SHP77 (cell line): ENCODE results near the gene AVP.
"Not testable (repeated sequence)": the region's sequence is repeated elsewhere in the genome, so short reads cannot be mapped to it uniquely, and the experiment has no call there.

Source experiments
- DNase-seq, 2 experiments: peaks; one replicate each; lab custom pipeline; 2025; lab: John Stamatoyannopoulos, UW

The AVP gene

GRCh38 chr20:3082955-3083952, 1.3 kb downstream of the AVP start:
- DNase-seq, result no peak

GRCh38 chr20:3082306-3082951, 2.1 kb downstream of the AVP start:
- no peak for DNase-seq

- DNase-seq, result no peak
Measured at GRCh38 chr20:3081641-3082040, 2.9 kb downstream of the AVP start.

- DNase-seq, result no peak
Measured at GRCh38 chr20:3080939-3081388, 3.6 kb downstream of the AVP start.

- DNase-seq, result no peak
Measured at GRCh38 chr20:3077618-3078134, 6.8 kb downstream of the AVP start.

GRCh38 chr20:3075315-3075714, 9.2 kb downstream of the AVP start:
- DNase-seq, result not testable (repeated sequence)

GRCh38 chr20:3074812-3075211, 9.7 kb downstream of the AVP start:
- DNase-seq, result no peak

- DNase-seq, result not testable (repeated sequence)
Measured at GRCh38 chr20:3073251-3073643, 11.3 kb downstream of the AVP start.

GRCh38 chr20:3072530-3073250, 11.8 kb downstream of the AVP start:
- DNase-seq, result no peak

- DNase-seq, result no peak
Measured at GRCh38 chr20:3071610-3072529, 12.7 kb downstream of the AVP start, which contains the start of gene OXT. Gene OXT (plus strand): TSS chr20:3071620. CDS start chr20:3071656, 36 bp downstream.

- DNase-seq, result no peak
Measured at GRCh38 chr20:3071266-3071609, 13.3 kb downstream of the AVP start.

GRCh38 chr20:3070725-3071124, 13.8 kb downstream of the AVP start:
- no peak for DNase-seq

GRCh38 chr20:3068986-3069900, 15.3 kb downstream of the AVP start:
- DNase-seq, result peak; percentile 20 to 77

- no peak for DNase-seq
Measured at GRCh38 chr20:3068075-3068474, 16.4 kb downstream of the AVP start.

GRCh38 chr20:3067139-3068014, 17.1 kb downstream of the AVP start:
- DNase-seq, result no peak

- not testable (repeated sequence) for DNase-seq
Measured at GRCh38 chr20:3064119-3064518, 20.4 kb downstream of the AVP start.

- DNase-seq, result no peak
Measured at GRCh38 chr20:3059489-3059888, 25.0 kb downstream of the AVP start.

- DNase-seq, result no peak
Measured at GRCh38 chr20:3051385-3052019, 33.0 kb downstream of the AVP start.
